IMR-90 (cell line): Measurements from ENCODE around the gene S1PR1. TPM values are rescaled to one million over a fixed set of nuclear protein-coding genes. Genes with fewer than 3 reads are reported as not detected.
"Not testable (repeated sequence)": the region's sequence is repeated elsewhere in the genome, so short reads cannot be mapped to it uniquely, and the experiment has no call there.

Experiments
- ATAC-seq: fragments of 200-7000 bp; cut with Tn5 transposase; 2 replicates; pipeline ENCODE4 v1.9.1; 2020; ENCODE audit warnings: low read depth, mild to moderate bottlenecking, moderate library complexity
- BruUV-seq: library from RNA; stranded (reverse); fragments of 400-500 nt; replicated peaks from 2 replicates; lab custom pipeline; 2021; lab: Mats Ljungman, UMichigan
- CTCF ChIA-PET: fragments of 300-600 bp; formaldehyde crosslinking; extraction: SDS; loops from one replicate; lab custom pipeline; 2021; ENCODE audit warnings: antibody characterized with exemption; lab: Yijun Ruan, JAX
- POLR2A ChIA-PET: fragments of 300-600 bp; sonication (Branson Sonifier 250); formaldehyde crosslinking; loops from one replicate; lab custom pipeline; 2022; ENCODE audit warnings: antibody characterized with exemption; ENCODE audit not compliant: unreplicated experiment; lab: Charles Lee
- DNase-seq: peaks from one replicate; pipeline ENCODE4 v3.0.0; 2013
- H2AFZ ChIP-seq: replicated peaks from 2 replicates; pipeline ENCODE3; 2013; ENCODE audit warnings: low read length, mild to moderate bottlenecking; ENCODE audit not compliant: poor library complexity
- H2AK5ac ChIP-seq: 2 replicates; pipeline ENCODE4 v1.6.1; 2013; ENCODE audit warnings: low read depth, low read length, inconsistent platforms
- H2AK9ac ChIP-seq: replicated peaks from 2 replicates; pipeline ENCODE3; 2013; ENCODE audit warnings: mild to moderate bottlenecking, low read depth, low read length, moderate library complexity; ENCODE audit not compliant: poor library complexity
- H2BK120ac ChIP-seq: 2 replicates; pipeline ENCODE4 v1.6.1; 2013; ENCODE audit warnings: low read depth, low read length, inconsistent platforms
- H2BK15ac ChIP-seq: 3 replicates; pipeline ENCODE4 v1.6.1; 2013; ENCODE audit warnings: low read depth, low read length, inconsistent platforms
- H2BK20ac ChIP-seq: 2 replicates; pipeline ENCODE4 v1.6.1; 2013; ENCODE audit warnings: low read depth, mild to moderate bottlenecking, inconsistent platforms, low read length, moderate library complexity
- H2BK5ac ChIP-seq: 2 replicates; pipeline ENCODE4 v1.6.1; 2013; ENCODE audit warnings: mild to moderate bottlenecking, low read depth, low read length, inconsistent platforms; ENCODE audit not compliant: poor library complexity, severe bottlenecking
- H3K14ac ChIP-seq: replicated peaks from 2 replicates; pipeline ENCODE4 v1.6.1; 2013; ENCODE audit warnings: low read depth, low read length, inconsistent platforms
- H3K18ac ChIP-seq: 2 replicates; pipeline ENCODE4 v1.6.1; 2013; ENCODE audit warnings: low read depth, low read length, control low read depth
- H3K23ac ChIP-seq: 2 replicates; pipeline ENCODE4 v1.6.1; 2013; ENCODE audit warnings: low read depth, low read length, inconsistent platforms
- H3K27ac ChIP-seq: 2 replicates; pipeline ENCODE4 v1.5.1; 2013; ENCODE audit warnings: mild to moderate bottlenecking, control low read depth, low read length; ENCODE audit not compliant: insufficient read depth
- H3K27me3 ChIP-seq: 2 replicates; pipeline ENCODE4 v1.6.1; 2013; ENCODE audit warnings: low read length; ENCODE audit not compliant: control insufficient read depth, insufficient read depth
- H3K36me3 ChIP-seq: 2 replicates; pipeline ENCODE4 v1.6.1; 2013; ENCODE audit warnings: low read length, mixed read lengths; ENCODE audit not compliant: control insufficient read depth, insufficient read depth
- H3K4ac ChIP-seq: 2 replicates; pipeline ENCODE4 v1.6.1; 2013; ENCODE audit warnings: low read depth, low read length, inconsistent platforms
- H3K4me1 ChIP-seq: 2 replicates; pipeline ENCODE4 v1.6.1; 2013; ENCODE audit warnings: low read length, mixed read lengths; ENCODE audit not compliant: control insufficient read depth, insufficient read depth
- H3K4me2 ChIP-seq: 2 replicates; pipeline ENCODE4 v1.6.1; 2013; ENCODE audit warnings: low read depth, mild to moderate bottlenecking, control low read depth, low read length, moderate library complexity
- H3K4me3 ChIP-seq: 2 replicates; pipeline ENCODE4 v1.5.1; 2013; ENCODE audit warnings: low read depth, mild to moderate bottlenecking, control low read depth, low read length, moderate library complexity; ENCODE audit not compliant: insufficient read depth
- H3K56ac ChIP-seq: 2 replicates; pipeline ENCODE4 v1.6.1; 2013; ENCODE audit warnings: low read length, inconsistent platforms; ENCODE audit not compliant: insufficient read depth; ENCODE audit errors: extremely low read depth
- H3K79me1 ChIP-seq, 2 experiments: 2 replicates each; pipeline ENCODE4 v1.6.1; 2013; ENCODE audit warnings: low read length in 2 of 2, inconsistent platforms in 1 of 2, low read depth in 1 of 2
- H3K9ac ChIP-seq: 2 replicates; pipeline ENCODE4 v1.6.1; 2013; ENCODE audit warnings: low read depth, low read length, control low read depth
- H3K9me1 ChIP-seq: 2 replicates; pipeline ENCODE4 v1.6.1; 2013; ENCODE audit warnings: low read length, inconsistent platforms; ENCODE audit not compliant: insufficient read depth
- H3K9me3 ChIP-seq: 2 replicates; pipeline ENCODE4 v1.6.1; 2013; ENCODE audit warnings: low read length; ENCODE audit not compliant: control insufficient read depth, insufficient read depth
- H4K20me1 ChIP-seq: 2 replicates; pipeline ENCODE4 v1.6.1; 2013; ENCODE audit warnings: low read length, inconsistent platforms; ENCODE audit not compliant: insufficient read depth
- H4K5ac ChIP-seq: 2 replicates; pipeline ENCODE4 v1.6.1; 2013; ENCODE audit warnings: mild to moderate bottlenecking, low read depth, low read length, control low read depth
- H4K8ac ChIP-seq, 2 experiments: 2 replicates each; pipeline ENCODE4 v1.6.1; 2013; ENCODE audit warnings: low read depth in 2 of 2, low read length in 2 of 2, control low read depth in 1 of 2, inconsistent platforms in 1 of 2
- H4K91ac ChIP-seq: 2 replicates; pipeline ENCODE4 v1.6.1; 2013; ENCODE audit warnings: low read depth, low read length, inconsistent platforms; ENCODE audit not compliant: insufficient read depth
- CTCF ChIP-seq: conservative IDR thresholded peaks from 2 replicates; pipeline ENCODE4 v1.5.1; 2012; ENCODE audit warnings: mild to moderate bottlenecking, low read depth, low read length, improper control_type of control experiment
- SMC3 ChIP-seq: fragments of 150-350 bp; IDR thresholded peaks from 2 replicates; pipeline ENCODE4 v1.6.1; 2016; ENCODE audit warnings: low read depth, mild to moderate bottlenecking, antibody characterized with exemption, low read length, moderate library complexity
- USF2 ChIP-seq: fragments of 150-350 bp; IDR thresholded peaks from 2 replicates; pipeline ENCODE4 v1.6.1; 2017; ENCODE audit warnings: mild to moderate bottlenecking, antibody characterized with exemption, low read length, low read depth
- WGBS, 2 experiments: methylation state at CpG; one replicate each; pipeline versions ENCODE4 v1.1.5 to v1.1.7; 2013; ENCODE audit warnings: missing lambda C conversion rate in 2 of 2; ENCODE audit not compliant: insufficient read length in 1 of 2; ENCODE audit errors: extremely low coverage in 2 of 2; 5-methylcytosine and 5-hydroxymethylcytosine counted together
- dilution Hi-C: fragments of 300-500 bp; cut with HindIII; formaldehyde crosslinking; loops from one replicate; pipeline ENCODE4 v1.14.3; 2018; ENCODE audit warnings: low sequenced_read_pairs; ENCODE audit not compliant: unreplicated experiment
- in situ Hi-C: fragments of 300-500 bp; cut with MboI; formaldehyde crosslinking; loops from 3 replicates; pipeline ENCODE4 v1.14.3; 2019; ENCODE audit warnings: low sequenced_read_pairs, inconsistent platforms, mixed read lengths
- intact Hi-C: fragments of 100-400 bp; cut with micrococcal nuclease; formaldehyde crosslinking; loops from 2 replicates; pipeline ENCODE4 v1.10.0; 2022
- polyA plus RNA-seq, 3 experiments: library from polyadenylated mRNA; depleted of rRNA; stranded (reverse); fragments of >200 nt; gene quantifications; 2 replicates each; pipeline ENCODE4 v1.2.3, GENCODE V29; 2012; ENCODE audit warnings: low replicate concordance in 1 of 3
- total RNA-seq: library from RNA; depleted of rRNA; stranded (reverse); fragments of >200 nt; gene quantifications from 2 replicates; pipeline ENCODE4 v1.2.3, GENCODE V29; 2012

Gene S1PR1
- total and polyA plus RNA-seq, 2 of the 4 experiments (the other 2 are of a cell fraction), result 12.9 to 15.6 TPM

GRCh38 chr1:101217148-101217547 lies 19.7 kb upstream of the S1PR1 start:
- ATAC-seq (no peak), DNase-seq (no peak)
- H3K18ac ChIP-seq, result no peak overlapping the region
- intact Hi-C loops, result no loop called here
- in situ Hi-C loops, result no loop called here
- no peak overlapping the region for H2AFZ ChIP-seq
- H3K14ac ChIP-seq, result no peak overlapping the region
- H3K79me1 ChIP-seq, result no peaks in the 10 kb centered on the region
- no peak overlapping the region for H3K4me3 ChIP-seq
- no peak overlapping the region for H2AK9ac ChIP-seq
- H3K27me3 ChIP-seq, result no peaks in the 10 kb centered on the region
- no peak overlapping the region for H2BK15ac ChIP-seq
- no peak overlapping the region for H4K91ac ChIP-seq
- no peak overlapping the region for H4K8ac ChIP-seq
- POLR2A ChIA-PET, result no interaction called here
- CTCF ChIA-PET, result interaction anchor here (0.7 kb wide), 1 partner anchor 21 kb away, joined by 4 read pairs; no protein-coding TSS in a partner anchor
- no peak overlapping the region for H2BK120ac ChIP-seq
- no peaks in the 10 kb centered on the region for H3K4me1 ChIP-seq
- H2AK5ac ChIP-seq, result no peak overlapping the region
- BruUV-seq, result no TSS peak
- no peak overlapping the region for H2BK5ac ChIP-seq
- no peak overlapping the region for H3K56ac ChIP-seq
- no peak overlapping the region for H3K4ac ChIP-seq
- WGBS, 2 experiments, result 43% methylated on average over 1 of the region's 3 CpGs; no CpG with 5 or more reads in 1 of the 2 experiments
- H4K5ac ChIP-seq, result no peak overlapping the region
- TF ChIP-seq SMC3, result no peak
- TF ChIP-seq CTCF, result no peak
- no peak for TF ChIP-seq USF2
- no peaks in the 10 kb centered on the region for H4K20me1 ChIP-seq
- no peak overlapping the region for H3K23ac ChIP-seq
- no peak overlapping the region for H3K9ac ChIP-seq
- no peak overlapping the region for H2BK20ac ChIP-seq
- no peaks in the 10 kb centered on the region for H3K36me3 ChIP-seq
- dilution Hi-C loops, result no loop called here
- no peaks in the 10 kb centered on the region for H3K9me3 ChIP-seq
- H3K9me1 ChIP-seq, result peaks cover 3% of the 10 kb centered on the region; the same call in 1 of the 2 replicates
- H3K27ac ChIP-seq, result no peak overlapping the region
- H3K4me2 ChIP-seq, result no peak overlapping the region

DNA sequence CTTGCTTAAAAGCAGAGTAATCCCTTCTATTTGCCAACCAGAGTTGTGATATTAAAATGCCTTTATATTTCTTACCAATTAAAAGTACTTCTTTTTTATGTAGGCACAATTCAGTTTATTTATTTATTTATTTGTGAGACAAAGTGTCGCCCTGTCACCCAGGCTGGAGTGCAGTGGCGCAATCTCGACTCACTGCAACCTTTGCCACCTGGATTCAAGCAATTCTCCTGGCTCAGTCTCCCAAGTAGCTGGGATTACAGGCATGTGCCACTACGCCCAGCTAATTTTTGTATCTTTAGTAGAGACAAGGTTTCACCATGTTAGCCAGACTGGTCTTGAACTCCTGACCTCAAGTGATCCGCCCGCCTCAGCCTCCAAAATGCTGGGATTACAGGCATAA lies 17.9 kb upstream of the S1PR1 start:
- H4K5ac ChIP-seq, in situ Hi-C loops, H2BK20ac ChIP-seq, H3K4me1 ChIP-seq, H4K91ac ChIP-seq, H2AFZ ChIP-seq, H3K14ac ChIP-seq, H2AK9ac ChIP-seq, H3K27ac ChIP-seq, H3K4me2 ChIP-seq, intact Hi-C loops, dilution Hi-C loops, H3K9me1 ChIP-seq, H2BK120ac ChIP-seq, H3K23ac ChIP-seq, H3K9ac ChIP-seq, H3K9me3 ChIP-seq, ATAC-seq, H3K27me3 ChIP-seq, H3K79me1 ChIP-seq, H2AK5ac ChIP-seq, H4K8ac ChIP-seq, CTCF ChIA-PET, H4K20me1 ChIP-seq, POLR2A ChIA-PET, DNase-seq, H2BK5ac ChIP-seq, H3K4ac ChIP-seq, H3K56ac ChIP-seq, BruUV-seq, H3K18ac ChIP-seq, H3K36me3 ChIP-seq, H3K4me3 ChIP-seq, H2BK15ac ChIP-seq: not testable (repeated sequence)
- 83% methylated on average over 1 of the region's 6 CpGs; no CpG with 5 or more reads in 1 of the 2 experiments for WGBS, 2 experiments
